Measurements from ENCODE around the gene ANTXR1. TPM values are rescaled to one million over a fixed set of nuclear protein-coding genes. Genes with fewer than 3 reads are reported as not detected.

The ANTXR1 gene
- total and polyA plus RNA-seq, 9 of the 15 experiments (the other 6 are each of a cell fraction or from before 2014, with no cell fraction given): 0.07 to 1.00 (median 0.54) TPM

DNA sequence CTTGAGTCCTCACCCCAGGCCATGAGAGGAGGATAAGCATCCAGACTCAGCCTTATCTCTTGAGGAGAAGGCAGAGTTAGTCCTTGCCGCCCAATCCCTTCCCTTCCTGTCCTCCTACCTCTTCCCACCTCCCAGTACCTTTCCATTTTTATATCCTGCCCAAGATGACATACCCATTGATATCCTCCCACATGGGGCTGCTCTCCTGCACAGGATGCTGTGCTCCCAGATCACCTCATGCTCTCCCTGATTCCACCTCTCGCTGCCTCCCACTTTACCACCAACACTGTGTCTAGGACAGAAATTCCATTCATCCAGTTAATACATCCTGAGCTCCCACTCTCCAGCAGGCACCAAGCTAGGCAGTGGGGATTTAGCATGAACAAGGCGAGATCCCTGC lies 191.7 kb downstream of the ANTXR1 start:
- no peak for FAIRE-seq
- ChIA-PET POLR2A (interaction anchor here (1.3 kb wide), 1 partner anchor 11 kb away, joined by 5 read pairs; no protein-coding TSS in a partner anchor), CTCF (ENCODE audit: low intra/inter-chr PET ratio) (no interaction called here)
- no peak overlapping the region for H3K27ac ChIP-seq (ENCODE audit: extremely low read depth, low read depth, low read length)
- H3K4me3 ChIP-seq: no peak overlapping the region
- peaks cover 4 to 27% of the 10 kb centered on the region in 2 experiments; a peak in 3 of 5 replicates for H3K27me3 ChIP-seq (ENCODE audit: control insufficient read depth in 2 of 2, insufficient read depth in 2 of 2, low read length in 2 of 2)
- no peak overlapping the region for H3K9ac ChIP-seq (ENCODE audit: insufficient read depth in 1 of 2, low read depth in 2 of 2, low read length in 2 of 2)
- no peaks in the 10 kb centered on the region for H3K79me2 ChIP-seq (ENCODE audit: control insufficient read depth, insufficient read depth, low read length)
- no peaks in the 10 kb centered on the region for H3K9me1 ChIP-seq (ENCODE audit: control insufficient read depth, insufficient read depth, low read length)
- no peak overlapping the region for H3K4me2 ChIP-seq (ENCODE audit: insufficient read depth, low read length)
- no peak for ATAC-seq
- no TSS peak for BruUV-seq (replicated peaks)
- no peaks in the 10 kb centered on the region for H3K9me3 ChIP-seq (replicated peaks; ENCODE audit: control insufficient read depth, insufficient read depth, low read depth, low read length)
- H3K36me3 ChIP-seq (ENCODE audit: control insufficient read depth, insufficient read depth, low read length): no peaks in the 10 kb centered on the region
- in situ Hi-C loops (cut with MboI) (no loop called here), intact Hi-C loops (cut with micrococcal nuclease) (loop anchor here (10.0 kb wide), 1 partner anchor 180 kb away; no protein-coding TSS in a partner anchor)
- H3K4me1 ChIP-seq (replicated peaks in 1 of 2; ENCODE audit: control insufficient read depth in 2 of 2, insufficient read depth in 2 of 2, low read length in 2 of 2): no peaks in the 10 kb centered on the region
- 0% methylated on average over 2 of the region's 3 CpGs for WGBS (ENCODE audit: insufficient coverage, low coverage, missing lambda C conversion rate)
- no peaks in the 10 kb centered on the region for H4K20me1 ChIP-seq (replicated peaks; ENCODE audit: control insufficient read depth, insufficient read depth, low read length)
- DNase-seq (ENCODE audit: extremely low read depth in 1 of 4, low spot score in 3 of 4): no peak
- no peak overlapping the region for H2AFZ ChIP-seq (ENCODE audit: low read depth, low read length)
- TF ChIP-seq FOS (IDR thresholded peaks at IDR 0.05; ENCODE audit: extremely low read depth, insufficient read length) (no peak), RBFOX2 (IDR thresholded peaks at IDR 0.05; ENCODE audit: low read depth, low read length) (no peak), HDGF (IDR thresholded peaks at IDR 0.05) (no peak), POLR2G (IDR thresholded peaks at IDR 0.05; ENCODE audit: low read depth, low read length) (no peak), FOXA3 (CRISPR knock-in tag; conservative IDR thresholded peaks at IDR 0.05 in 1 of 2, IDR thresholded peaks at IDR 0.05 in 1 of 2) (no peak), ARID1B (IDR thresholded peaks at IDR 0.05) (no peak), MCM3 (IDR thresholded peaks at IDR 0.05) (no peak), DDX20 (tag; IDR thresholded peaks at IDR 0.05; ENCODE audit: low read depth) (no peak), ZFPM2 (CRISPR knock-in tag; IDR thresholded peaks at IDR 0.05) (no peak)
- TF ChIP-seq, protein P1, sequence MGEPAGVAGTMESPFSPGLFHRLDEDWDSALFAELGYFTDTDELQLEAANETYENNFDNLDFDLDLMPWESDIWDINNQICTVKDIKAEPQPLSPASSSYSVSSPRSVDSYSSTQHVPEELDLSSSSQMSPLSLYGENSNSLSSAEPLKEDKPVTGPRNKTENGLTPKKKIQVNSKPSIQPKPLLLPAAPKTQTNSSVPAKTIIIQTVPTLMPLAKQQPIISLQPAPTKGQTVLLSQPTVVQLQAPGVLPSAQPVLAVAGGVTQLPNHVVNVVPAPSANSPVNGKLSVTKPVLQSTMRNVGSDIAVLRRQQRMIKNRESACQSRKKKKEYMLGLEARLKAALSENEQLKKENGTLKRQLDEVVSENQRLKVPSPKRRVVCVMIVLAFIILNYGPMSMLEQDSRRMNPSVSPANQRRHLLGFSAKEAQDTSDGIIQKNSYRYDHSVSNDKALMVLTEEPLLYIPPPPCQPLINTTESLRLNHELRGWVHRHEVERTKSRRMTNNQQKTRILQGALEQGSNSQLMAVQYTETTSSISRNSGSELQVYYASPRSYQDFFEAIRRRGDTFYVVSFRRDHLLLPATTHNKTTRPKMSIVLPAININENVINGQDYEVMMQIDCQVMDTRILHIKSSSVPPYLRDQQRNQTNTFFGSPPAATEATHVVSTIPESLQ (CRISPR knock-in tag; IDR thresholded peaks at IDR 0.05): no peak
- TF ChIP-seq, protein P2, sequence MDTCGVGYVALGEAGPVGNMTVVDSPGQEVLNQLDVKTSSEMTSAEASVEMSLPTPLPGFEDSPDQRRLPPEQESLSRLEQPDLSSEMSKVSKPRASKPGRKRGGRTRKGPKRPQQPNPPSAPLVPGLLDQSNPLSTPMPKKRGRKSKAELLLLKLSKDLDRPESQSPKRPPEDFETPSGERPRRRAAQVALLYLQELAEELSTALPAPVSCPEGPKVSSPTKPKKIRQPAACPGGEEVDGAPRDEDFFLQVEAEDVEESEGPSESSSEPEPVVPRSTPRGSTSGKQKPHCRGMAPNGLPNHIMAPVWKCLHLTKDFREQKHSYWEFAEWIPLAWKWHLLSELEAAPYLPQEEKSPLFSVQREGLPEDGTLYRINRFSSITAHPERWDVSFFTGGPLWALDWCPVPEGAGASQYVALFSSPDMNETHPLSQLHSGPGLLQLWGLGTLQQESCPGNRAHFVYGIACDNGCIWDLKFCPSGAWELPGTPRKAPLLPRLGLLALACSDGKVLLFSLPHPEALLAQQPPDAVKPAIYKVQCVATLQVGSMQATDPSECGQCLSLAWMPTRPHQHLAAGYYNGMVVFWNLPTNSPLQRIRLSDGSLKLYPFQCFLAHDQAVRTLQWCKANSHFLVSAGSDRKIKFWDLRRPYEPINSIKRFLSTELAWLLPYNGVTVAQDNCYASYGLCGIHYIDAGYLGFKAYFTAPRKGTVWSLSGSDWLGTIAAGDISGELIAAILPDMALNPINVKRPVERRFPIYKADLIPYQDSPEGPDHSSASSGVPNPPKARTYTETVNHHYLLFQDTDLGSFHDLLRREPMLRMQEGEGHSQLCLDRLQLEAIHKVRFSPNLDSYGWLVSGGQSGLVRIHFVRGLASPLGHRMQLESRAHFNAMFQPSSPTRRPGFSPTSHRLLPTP (IDR thresholded peaks at IDR 0.05; ENCODE audit: borderline replicate concordance, extremely low read depth, insufficient read length): no peak
- TF ChIP-seq, protein P3, sequence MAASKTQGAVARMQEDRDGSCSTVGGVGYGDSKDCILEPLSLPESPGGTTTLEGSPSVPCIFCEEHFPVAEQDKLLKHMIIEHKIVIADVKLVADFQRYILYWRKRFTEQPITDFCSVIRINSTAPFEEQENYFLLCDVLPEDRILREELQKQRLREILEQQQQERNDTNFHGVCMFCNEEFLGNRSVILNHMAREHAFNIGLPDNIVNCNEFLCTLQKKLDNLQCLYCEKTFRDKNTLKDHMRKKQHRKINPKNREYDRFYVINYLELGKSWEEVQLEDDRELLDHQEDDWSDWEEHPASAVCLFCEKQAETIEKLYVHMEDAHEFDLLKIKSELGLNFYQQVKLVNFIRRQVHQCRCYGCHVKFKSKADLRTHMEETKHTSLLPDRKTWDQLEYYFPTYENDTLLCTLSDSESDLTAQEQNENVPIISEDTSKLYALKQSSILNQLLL (CRISPR knock-in tag; IDR thresholded peaks at IDR 0.05; ENCODE audit: borderline replicate concordance): no peak
